GM19043 (cell line): ENCODE results near the gene SMURF1.

Source experiments
- ATAC-seq: cut with Tn5 transposase; IDR thresholded peaks from one replicate; pipeline ENCODE4 v1.9.1; 2021; ENCODE audit warnings: low read depth; ENCODE audit not compliant: unreplicated experiment

SMURF1 gene

DNA sequence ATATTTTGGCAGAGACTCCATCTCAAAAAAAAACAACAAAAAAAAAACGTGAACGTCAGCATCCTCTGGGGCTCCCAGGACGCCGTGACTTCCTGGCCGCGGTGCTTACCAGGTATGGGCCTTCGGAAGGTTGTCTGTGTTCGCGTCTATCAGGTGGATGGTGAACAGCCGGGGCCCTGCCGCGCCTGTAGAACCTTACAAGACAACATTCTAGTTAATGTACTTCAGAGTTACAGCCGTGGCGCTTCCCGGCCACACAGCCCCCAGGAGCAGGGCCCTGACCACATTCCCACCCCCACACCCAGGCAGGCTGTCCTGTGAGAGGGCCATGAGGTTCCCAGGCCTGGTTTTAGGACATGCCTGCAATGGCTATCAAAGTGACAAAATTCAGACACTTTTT lies 111.0 kb downstream of the SMURF1 start:
- no peak for ATAC-seq

- ATAC-seq = no peak
Measured at GRCh38 chr7:99031496-99031895, 112.4 kb downstream of the SMURF1 start.

- no peak for ATAC-seq
Measured at GRCh38 chr7:99030951-99031350, 113.0 kb downstream of the SMURF1 start.

DNA sequence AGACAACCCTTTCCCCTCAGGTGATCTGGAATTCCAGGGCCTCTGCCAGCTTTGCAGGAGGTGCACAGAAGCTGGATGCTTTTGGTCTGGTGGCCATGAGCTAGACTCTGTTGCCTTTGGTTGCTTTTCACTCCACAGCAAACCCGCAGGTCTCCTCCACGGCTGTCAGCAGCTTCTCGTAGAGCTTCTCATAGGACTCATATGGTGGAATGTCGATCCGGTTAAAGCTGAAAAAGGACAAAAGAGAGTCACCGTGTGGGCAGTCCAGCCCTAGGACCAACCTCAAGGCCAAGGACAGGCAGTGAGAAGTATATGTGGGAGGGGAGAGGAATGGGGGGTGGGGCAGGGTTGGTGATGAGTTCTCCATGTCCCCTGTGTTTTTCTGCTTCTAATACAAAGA lies 113.5 kb downstream of the SMURF1 start:
- no peak for ATAC-seq

GRCh38 chr7:99029466-99030435 lies 114.2 kb downstream of the SMURF1 start:
- ATAC-seq = no peak

DNA sequence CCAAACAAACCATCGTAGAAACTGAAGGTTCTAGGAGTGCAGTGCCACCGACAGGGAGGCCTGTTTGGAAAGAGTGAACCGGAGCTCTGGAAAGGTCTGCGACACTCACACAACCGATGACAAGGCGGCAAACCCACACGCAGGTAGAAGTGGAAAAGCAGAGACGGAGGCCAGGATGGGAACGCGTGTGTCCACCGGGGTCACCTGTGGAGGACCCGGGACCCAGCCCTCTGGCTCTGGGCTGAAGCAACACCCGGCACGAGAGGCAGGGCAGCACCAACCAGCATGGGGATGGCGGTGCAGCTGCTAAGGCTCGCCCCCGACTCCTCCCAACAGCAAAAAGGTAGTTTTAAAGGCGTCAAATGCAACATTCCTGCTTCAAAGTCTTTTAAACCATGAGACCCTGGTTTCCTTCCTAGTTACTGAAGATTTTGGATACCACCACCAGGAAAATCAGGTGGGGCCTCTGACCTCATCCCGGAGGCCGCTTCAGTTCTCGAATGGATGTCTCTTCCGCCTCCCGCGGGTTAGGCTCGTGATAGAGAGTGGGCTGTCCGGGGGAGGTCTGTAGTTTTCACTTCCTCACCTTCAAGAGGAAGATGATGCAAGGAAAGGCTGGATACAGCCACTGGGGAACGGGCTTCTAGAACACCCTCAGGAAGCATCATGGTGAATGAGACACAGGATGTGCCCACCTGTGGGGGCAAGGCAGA lies 115.5 kb downstream of the SMURF1 start:
- ATAC-seq = no peak

- ATAC-seq = no peak
Measured at GRCh38 chr7:99027841-99028240, 116.1 kb downstream of the SMURF1 start.

- no peak for ATAC-seq
Measured at GRCh38 chr7:99027241-99027640, 116.7 kb downstream of the SMURF1 start.

DNA sequence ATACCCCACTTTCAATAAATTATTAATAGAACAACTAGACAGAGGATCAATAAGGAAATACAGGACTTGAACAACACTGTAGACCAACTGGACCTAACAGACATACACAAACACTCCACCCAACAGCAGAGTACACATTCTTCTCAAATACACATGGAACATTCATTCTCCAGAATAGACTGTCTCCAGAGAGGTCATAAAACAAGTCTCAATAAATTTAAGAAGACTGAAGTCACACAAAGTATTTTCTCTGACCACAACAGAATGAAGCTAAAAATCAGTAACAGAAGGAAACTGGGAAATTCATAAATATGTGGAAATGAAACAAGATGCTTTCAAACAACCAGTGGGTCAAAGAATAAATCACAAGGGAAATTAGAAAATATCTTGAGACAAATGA lies 119.8 kb downstream of the SMURF1 start:
- no peak for ATAC-seq

DNA sequence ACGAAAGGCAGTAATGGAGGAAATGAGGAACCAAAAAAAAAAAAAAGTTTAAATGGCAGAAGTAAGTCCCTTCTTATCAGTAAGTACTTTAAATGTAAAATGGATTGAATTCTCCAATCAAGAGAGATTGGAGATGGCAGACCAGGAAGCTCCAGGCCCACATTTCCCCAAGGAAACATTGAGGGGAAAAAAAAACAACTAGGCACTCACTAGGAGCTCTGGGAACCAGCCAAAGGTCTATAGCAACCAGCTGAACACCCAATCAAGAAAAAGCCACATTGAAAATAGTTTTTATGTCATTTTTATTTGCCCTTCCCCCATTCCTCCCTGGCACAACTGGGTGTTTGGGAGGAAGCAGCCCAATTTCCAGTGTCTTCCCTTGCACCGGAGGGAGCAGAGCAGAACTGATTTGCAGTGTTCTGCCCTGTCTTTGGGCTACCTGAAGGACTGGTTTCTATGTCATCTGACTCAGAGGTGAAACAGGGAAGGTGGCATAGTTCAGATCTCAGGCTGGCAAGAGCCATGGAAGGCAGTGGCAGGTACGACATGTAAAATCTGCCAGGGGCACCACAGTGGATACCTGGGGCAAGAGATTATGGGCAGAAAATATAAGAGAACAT lies 121.9 kb downstream of the SMURF1 start:
- ATAC-seq = no peak

- ATAC-seq = no peak
Measured at GRCh38 chr7:99020413-99020715, 123.5 kb downstream of the SMURF1 start.

DNA sequence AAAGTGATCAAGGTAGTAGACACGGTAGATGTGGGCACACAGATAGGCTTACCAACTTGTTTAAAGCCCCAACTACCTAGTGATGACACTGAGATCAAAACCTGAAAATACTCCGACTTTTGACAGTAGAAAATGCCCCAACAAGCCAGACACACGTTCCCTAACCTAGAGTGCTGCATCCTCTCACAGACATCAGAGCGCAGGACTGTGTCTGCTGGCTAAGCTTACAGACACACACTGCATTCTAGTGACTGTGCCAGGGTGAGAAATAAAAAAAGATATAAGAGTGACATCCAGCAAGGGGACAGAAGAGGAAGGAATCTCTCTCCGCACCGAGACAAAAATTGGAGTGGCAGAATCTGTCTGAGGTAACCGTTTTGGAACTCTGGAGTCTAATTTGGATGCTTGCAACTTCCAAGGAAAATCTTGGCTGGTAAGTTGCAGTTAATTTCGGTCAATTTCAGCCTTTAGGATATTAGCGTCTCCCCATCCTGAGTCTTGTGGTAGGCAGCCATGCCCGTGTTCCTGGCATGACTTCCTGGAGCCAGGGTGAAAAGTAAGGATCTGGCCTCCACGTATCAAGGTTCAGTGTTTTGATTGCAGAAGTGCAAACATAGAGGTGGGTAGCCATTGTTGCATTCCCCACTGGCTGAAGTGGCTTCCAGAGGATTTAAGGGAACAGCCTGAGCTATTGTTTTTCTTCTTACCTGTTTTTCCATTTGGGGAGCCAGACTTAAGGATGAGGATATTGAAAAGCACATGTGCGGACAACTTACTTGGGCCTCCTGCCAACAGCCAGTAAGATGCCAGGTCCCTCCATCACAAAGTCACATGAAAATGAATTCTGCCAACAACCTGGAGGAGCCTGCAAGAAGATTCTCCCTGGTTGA lies 124.1 kb downstream of the SMURF1 start:
- no peak for ATAC-seq

GRCh38 chr7:99016196-99016595 lies 127.7 kb downstream of the SMURF1 start:
- ATAC-seq = no peak

GRCh38 chr7:99014113-99014985 lies 129.6 kb downstream of the SMURF1 start:
- no peak for ATAC-seq

- no peak for ATAC-seq
Measured at GRCh38 chr7:99013266-99014112, 130.4 kb downstream of the SMURF1 start.

DNA sequence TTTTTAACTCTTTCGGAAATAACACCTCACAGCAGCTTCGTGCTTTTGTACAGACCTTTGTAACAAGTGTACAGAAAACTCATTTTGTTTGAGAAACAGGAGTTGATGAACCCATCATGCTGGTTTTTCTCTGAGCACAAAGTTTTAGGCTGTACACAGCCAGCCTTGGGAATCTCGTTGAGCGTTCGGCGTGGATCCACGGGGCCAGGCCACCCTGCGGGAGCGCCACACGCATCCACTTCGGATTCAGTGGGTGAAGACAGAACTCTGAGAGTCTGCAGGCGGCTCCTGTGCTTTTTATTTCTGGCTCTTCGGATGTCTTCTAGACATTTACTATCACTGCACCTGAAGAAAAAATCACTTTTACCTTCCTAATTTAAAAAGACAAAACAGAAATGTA lies 131.2 kb downstream of the SMURF1 start:
- ATAC-seq = no peak

- no peak for ATAC-seq
Measured at GRCh38 chr7:99011706-99012404, 132.1 kb downstream of the SMURF1 start.

GRCh38 chr7:99011341-99011705 lies 132.6 kb downstream of the SMURF1 start:
- no peak for ATAC-seq
